H9 (cell line): Measurements from ENCODE around the gene EBNA1BP2. TPM values are rescaled to one million over a fixed set of nuclear protein-coding genes. Genes with fewer than 3 reads are reported as not detected.

ENCODE experiments used
- DNase-seq: peaks from one replicate; pipeline ENCODE4 v3.0.0-alpha.2; 2017
- H2AFZ ChIP-seq: one replicate; pipeline ENCODE4 v1.6.1; 2013; ENCODE audit warnings: mild to moderate bottlenecking, low read length, control low read depth, moderate library complexity
- H2AK5ac ChIP-seq: 2 replicates; pipeline ENCODE4 v1.6.1; 2013; ENCODE audit warnings: low read length, control low read depth, mixed read lengths; ENCODE audit not compliant: insufficient read length
- H2BK120ac ChIP-seq: one replicate; pipeline ENCODE4 v1.6.1; 2013; ENCODE audit warnings: low read depth, mild to moderate bottlenecking, low read length, control low read depth, inconsistent platforms; ENCODE audit not compliant: poor library complexity, severe bottlenecking
- H2BK12ac ChIP-seq: 2 replicates; pipeline ENCODE4 v1.6.1; 2013; ENCODE audit warnings: low read length, control low read depth, mixed read lengths, low read depth; ENCODE audit not compliant: insufficient read length
- H2BK15ac ChIP-seq: 2 replicates; pipeline ENCODE4 v1.6.1; 2013; ENCODE audit warnings: low read depth, low read length, control low read depth
- H2BK20ac ChIP-seq: one replicate; pipeline ENCODE4 v1.6.1; 2013; ENCODE audit warnings: low read depth, mild to moderate bottlenecking, low read length, control low read depth, inconsistent platforms; ENCODE audit not compliant: poor library complexity, severe bottlenecking
- H2BK5ac ChIP-seq: 2 replicates; pipeline ENCODE4 v1.6.1; 2013; ENCODE audit warnings: low read length, control low read depth, mixed read lengths; ENCODE audit not compliant: insufficient read length
- H3K14ac ChIP-seq: 2 replicates; pipeline ENCODE4 v1.6.1; 2013; ENCODE audit warnings: low read length, control low read depth; ENCODE audit not compliant: insufficient read depth
- H3K18ac ChIP-seq: 2 replicates; pipeline ENCODE4 v1.6.1; 2013; ENCODE audit warnings: low read depth, mild to moderate bottlenecking, mixed read lengths, low read length, control low read depth; ENCODE audit not compliant: insufficient read length
- H3K23ac ChIP-seq: 2 replicates; pipeline ENCODE4 v1.6.1; 2013; ENCODE audit warnings: low read length, control low read depth, mixed read lengths, low read depth; ENCODE audit not compliant: insufficient read length
- H3K23me2 ChIP-seq: 2 replicates; pipeline ENCODE4 v1.6.1; 2013; ENCODE audit warnings: low read depth, mild to moderate bottlenecking, mixed read lengths, low read length, control low read depth; ENCODE audit not compliant: insufficient read length, poor library complexity, severe bottlenecking
- H3K27ac ChIP-seq: 2 replicates; pipeline ENCODE4 v1.5.1; 2013; ENCODE audit warnings: low read length, control low read depth, mixed read lengths, low read depth; ENCODE audit not compliant: insufficient read length
- H3K27me3 ChIP-seq: 2 replicates; pipeline ENCODE4 v1.6.1; 2013; ENCODE audit warnings: low read length, control low read depth, inconsistent platforms; ENCODE audit not compliant: insufficient read depth
- H3K4ac ChIP-seq: 2 replicates; pipeline ENCODE4 v1.6.1; 2013; ENCODE audit warnings: low read depth, mild to moderate bottlenecking, control low read depth, inconsistent platforms, low read length, moderate library complexity
- H3K4me1 ChIP-seq: 2 replicates; pipeline ENCODE4 v1.6.1; 2013; ENCODE audit warnings: low read length, control low read depth, inconsistent platforms; ENCODE audit not compliant: insufficient read depth
- H3K4me2 ChIP-seq: 2 replicates; pipeline ENCODE4 v1.6.1; 2013; ENCODE audit warnings: low read length, control low read depth, mixed read lengths; ENCODE audit not compliant: insufficient read length, insufficient read depth
- H3K56ac ChIP-seq: 2 replicates; pipeline ENCODE4 v1.6.1; 2013; ENCODE audit warnings: low read depth, mild to moderate bottlenecking, mixed read lengths, low read length, control low read depth; ENCODE audit not compliant: insufficient read length
- H3K79me1 ChIP-seq: 2 replicates; pipeline ENCODE4 v1.6.1; 2013; ENCODE audit warnings: low read depth, mild to moderate bottlenecking, moderate library complexity, low read length, control low read depth, inconsistent platforms; ENCODE audit not compliant: insufficient read depth, poor library complexity, severe bottlenecking
- H3K79me2 ChIP-seq: 2 replicates; pipeline ENCODE4 v1.6.1; 2013; ENCODE audit warnings: low read length, control low read depth, inconsistent platforms; ENCODE audit not compliant: insufficient read depth
- H3K9ac ChIP-seq: 2 replicates; pipeline ENCODE4 v1.6.1; 2013; ENCODE audit warnings: low read length, control low read depth, mixed read lengths; ENCODE audit not compliant: insufficient read length; ENCODE audit errors: extremely low read depth
- H3K9me3 ChIP-seq: one replicate; pipeline ENCODE4 v1.6.1; 2013; ENCODE audit warnings: low read depth, low read length, inconsistent platforms; ENCODE audit not compliant: control insufficient read depth
- H3T11ph ChIP-seq: one replicate; pipeline ENCODE4 v1.6.1; 2013; ENCODE audit warnings: mild to moderate bottlenecking, low read length, control low read depth, inconsistent platforms
- H4K20me1 ChIP-seq: one replicate; pipeline ENCODE4 v1.6.1; 2013; ENCODE audit not compliant: control insufficient read depth, insufficient read length, insufficient read depth
- H4K5ac ChIP-seq: 2 replicates; pipeline ENCODE4 v1.6.1; 2013; ENCODE audit warnings: low read depth, mild to moderate bottlenecking, mixed read lengths, low read length, control low read depth; ENCODE audit not compliant: insufficient read length
- H4K8ac ChIP-seq: replicated peaks from 2 replicates; pipeline ENCODE4 v1.6.1; 2013; ENCODE audit warnings: low read length, control low read depth, mixed read lengths, low read depth; ENCODE audit not compliant: insufficient read length
- H4K91ac ChIP-seq: 2 replicates; pipeline ENCODE4 v1.6.1; 2013; ENCODE audit warnings: low read depth, mild to moderate bottlenecking, moderate library complexity, mixed read lengths, low read length, control low read depth; ENCODE audit not compliant: insufficient read length
- H3K27ac Mint-ChIP-seq, 3 experiments: 2 replicates in 2 of 3; 3 replicates in 1 of 3; pipeline ENCODE4 v1.8.0; 2020 to 2021; ENCODE audit warnings: mixed read lengths in 3 of 3, mild to moderate bottlenecking in 1 of 3, moderate library complexity in 1 of 3
- H3K27me3 Mint-ChIP-seq: 2 replicates; pipeline ENCODE4 v1.8.0; 2021; ENCODE audit warnings: low read depth, mild to moderate bottlenecking, moderate library complexity, mixed read lengths
- H3K36me3 Mint-ChIP-seq, 3 experiments: 2 replicates in 2 of 3; 3 replicates in 1 of 3; pipeline ENCODE4 v1.8.0; 2020 to 2021; ENCODE audit warnings: low read depth in 3 of 3, mixed read lengths in 3 of 3; ENCODE audit not compliant: insufficient read depth in 1 of 3
- H3K4me1 Mint-ChIP-seq, 2 experiments: 2 replicates each; pipeline ENCODE4 v1.8.0; 2020; ENCODE audit warnings: mixed read lengths in 2 of 2
- H3K4me3 Mint-ChIP-seq, 2 experiments: 2 replicates in 1 of 2; 3 replicates in 1 of 2; pipeline ENCODE4 v1.8.0; 2020 to 2021; ENCODE audit warnings: mild to moderate bottlenecking in 2 of 2, mixed read lengths in 2 of 2, moderate library complexity in 1 of 2
- H3K9me3 Mint-ChIP-seq, 2 experiments: 2 replicates in 1 of 2; 3 replicates in 1 of 2; pipeline ENCODE4 v1.8.0; 2020; ENCODE audit warnings: mild to moderate bottlenecking in 2 of 2, mixed read lengths in 2 of 2, moderate library complexity in 1 of 2
- WGBS: extraction: QIAGEN DNeasy Blood & Tissue Kit; methylation state at CpG from one replicate; pipeline ENCODE4 v1.1.7; 2013; ENCODE audit warnings: missing lambda C conversion rate, low lambda C conversion rate, mixed read lengths; ENCODE audit not compliant: insufficient read length; ENCODE audit errors: extremely low coverage; 5-methylcytosine and 5-hydroxymethylcytosine counted together
- total RNA-seq: library from RNA; stranded (reverse); gene quantifications from 2 replicates; pipeline ENCODE4 v1.2.1, GENCODE V29; 2021
- TF ChIP-seq, protein P1 (sequence below): fragments of 200-600 bp; sonication (generic); conservative IDR thresholded peaks from 3 replicates; pipeline ENCODE4 v1.8.0; 2021; ENCODE audit warnings: antibody characterized with exemption, mild to moderate bottlenecking

Gene EBNA1BP2
- total RNA-seq, 1 experiment from 2014 or later = 84.7 TPM

DNA sequence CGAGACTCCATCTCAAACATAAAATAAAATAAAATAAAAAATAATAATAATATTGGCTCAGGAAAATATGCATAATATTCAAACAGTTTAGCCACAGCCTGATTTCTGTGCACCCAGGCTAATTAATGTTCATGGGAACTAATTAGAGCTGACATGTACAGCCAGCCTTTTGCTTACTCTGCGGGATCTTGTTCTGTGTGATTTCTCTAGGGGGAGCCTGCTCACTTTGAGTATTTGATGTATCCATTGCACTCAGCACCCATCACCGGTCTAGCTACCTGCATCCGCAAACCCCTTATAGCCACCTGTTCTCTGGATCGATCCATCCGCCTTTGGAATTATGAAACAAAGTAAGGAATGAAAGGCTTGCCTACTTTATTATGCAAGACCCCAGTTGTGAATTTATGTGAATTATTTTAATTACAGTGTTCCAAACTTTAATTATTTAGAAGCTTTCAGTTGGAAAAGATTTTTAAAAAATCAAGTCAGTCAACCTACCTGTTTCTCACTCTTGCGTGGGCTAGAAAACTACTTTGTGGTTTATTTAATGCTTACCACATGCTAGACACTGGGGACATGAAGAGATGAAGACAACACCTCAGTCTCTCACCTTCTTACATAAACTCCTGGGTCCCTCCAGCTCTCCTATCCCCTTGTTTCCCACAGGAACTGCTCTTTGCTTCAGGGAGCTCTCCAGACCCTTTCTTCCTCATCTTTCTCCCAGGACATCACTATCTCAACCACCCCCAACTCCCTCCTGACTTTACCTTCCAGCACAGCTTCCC is 25.4 kb upstream of the EBNA1BP2 start:
- Mint-ChIP-seq H3K27me3 (no peaks in the 10 kb centered on the region), H3K27ac (no peak overlapping the region), H3K4me3 (no peak overlapping the region), H3K4me1 (no peaks in the 10 kb centered on the region; a peak in 1 of 4 replicates), H3K36me3 (no peaks in the 10 kb centered on the region), H3K9me3 (no peaks in the 10 kb centered on the region; a peak in 1 of 5 replicates)
- Histone ChIP-seq H2BK15ac (no peak overlapping the region), H3K9ac (no peak overlapping the region), H3K4ac (no peak overlapping the region), H3K56ac (no peak overlapping the region), H3K23ac (no peak overlapping the region), H2AK5ac (no peak overlapping the region), H3K4me2 (no peak overlapping the region), H3K4me1 (no peaks in the 10 kb centered on the region), H2BK20ac (no peak overlapping the region), H3K27ac (no peak overlapping the region), H2AFZ (no peak overlapping the region), H2BK5ac (no peak overlapping the region), H2BK12ac (no peak overlapping the region), H3K27me3 (no peaks in the 10 kb centered on the region), H3K79me2 (no peaks in the 10 kb centered on the region), H4K91ac (no peak overlapping the region), H3K14ac (no peak overlapping the region), H4K8ac (no peak overlapping the region), H3T11ph (no peak overlapping the region), H4K5ac (no peak overlapping the region), H3K18ac (no peak overlapping the region), H4K20me1 (no peaks in the 10 kb centered on the region), H3K9me3 (no peaks in the 10 kb centered on the region), H3K79me1 (no peaks in the 10 kb centered on the region), H2BK120ac (no peak overlapping the region), H3K23me2 (no peaks in the 10 kb centered on the region)
- WGBS = no CpG with 5 or more reads among the region's 7 CpGs
- TF ChIP-seq, protein P1, sequence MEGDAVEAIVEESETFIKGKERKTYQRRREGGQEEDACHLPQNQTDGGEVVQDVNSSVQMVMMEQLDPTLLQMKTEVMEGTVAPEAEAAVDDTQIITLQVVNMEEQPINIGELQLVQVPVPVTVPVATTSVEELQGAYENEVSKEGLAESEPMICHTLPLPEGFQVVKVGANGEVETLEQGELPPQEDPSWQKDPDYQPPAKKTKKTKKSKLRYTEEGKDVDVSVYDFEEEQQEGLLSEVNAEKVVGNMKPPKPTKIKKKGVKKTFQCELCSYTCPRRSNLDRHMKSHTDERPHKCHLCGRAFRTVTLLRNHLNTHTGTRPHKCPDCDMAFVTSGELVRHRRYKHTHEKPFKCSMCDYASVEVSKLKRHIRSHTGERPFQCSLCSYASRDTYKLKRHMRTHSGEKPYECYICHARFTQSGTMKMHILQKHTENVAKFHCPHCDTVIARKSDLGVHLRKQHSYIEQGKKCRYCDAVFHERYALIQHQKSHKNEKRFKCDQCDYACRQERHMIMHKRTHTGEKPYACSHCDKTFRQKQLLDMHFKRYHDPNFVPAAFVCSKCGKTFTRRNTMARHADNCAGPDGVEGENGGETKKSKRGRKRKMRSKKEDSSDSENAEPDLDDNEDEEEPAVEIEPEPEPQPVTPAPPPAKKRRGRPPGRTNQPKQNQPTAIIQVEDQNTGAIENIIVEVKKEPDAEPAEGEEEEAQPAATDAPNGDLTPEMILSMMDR = peak; percentile 33; the same call in 2 of the 3 replicates
- no peak for DNase-seq
